ENCODE measurements around the gene FAM219B. TPM values are rescaled to one million over a fixed set of nuclear protein-coding genes. Genes with fewer than 3 reads are reported as not detected.
"Not testable (repeated sequence)": the region's sequence is repeated elsewhere in the genome, so short reads cannot be mapped to it uniquely, and the experiment has no call there.

The FAM219B gene
- total and polyA plus RNA-seq, 2 experiments from 2014 or later = 28.8 to 61.4 TPM

GRCh38 chr15:74917676-74918075 lies 11.0 kb upstream of the FAM219B start (continued):
- TF ChIP-seq ZNF462 (CRISPR knock-in tag; IDR thresholded peaks at IDR 0.05) = no peak
- no peak for TF ChIP-seq ETS1 (IDR thresholded peaks at IDR 0.05)
- TF ChIP-seq POLR2AphosphoS5 (IDR thresholded peaks at IDR 0.05; ENCODE audit: low read depth) = no peak
- TF ChIP-seq REST (IDR thresholded peaks at IDR 0.05; ENCODE audit: unreplicated experiment) = no peak

GRCh38 chr15:74913799-74914198 lies 7.1 kb upstream of the FAM219B start:
- H3K27me3 Mint-ChIP-seq (ENCODE audit: insufficient read depth, low read depth, poor library complexity); ATAC-seq: not testable (repeated sequence)
- H3K36me3 ChIP-seq (ENCODE audit: insufficient read depth) = peaks cover 22% of the 10 kb centered on the region

More at GRCh38 chr15:74913799-74914198, 7.1 kb upstream of the FAM219B start:
- H3K9me2 ChIP-seq (ENCODE audit: insufficient read depth); H3K27me3 ChIP-seq (ENCODE audit: insufficient read depth); H3F3A ChIP-seq (replicated peaks; ENCODE audit: low read depth); H2AFZ ChIP-seq; H4K20me1 ChIP-seq (replicated peaks; ENCODE audit: insufficient read depth); H3K4me1 Mint-ChIP-seq; H3K4me1 ChIP-seq (ENCODE audit: insufficient read depth); H3K4me3 Mint-ChIP-seq; H3K4me2 ChIP-seq; H3K79me2 ChIP-seq (replicated peaks; ENCODE audit: insufficient read depth); H3K9me3 Mint-ChIP-seq; DNase-seq (ENCODE audit: low spot score); H3K27ac ChIP-seq (ENCODE audit: low read depth); H3K27ac Mint-ChIP-seq; H3K4me3 ChIP-seq: not testable (repeated sequence)
- peaks cover 70% of the 10 kb centered on the region for H3K36me3 Mint-ChIP-seq (ENCODE audit: low read depth)
